A172 (cell line): ENCODE results near the gene DOK7. TPM values are rescaled to one million over a fixed set of nuclear protein-coding genes. Genes with fewer than 3 reads are reported as not detected.
"Not testable (repeated sequence)": the region's sequence is repeated elsewhere in the genome, so short reads cannot be mapped to it uniquely, and the experiment has no call there.

Experiments
- DNase-seq: peaks from one replicate; pipeline ENCODE4 v3.0.0-alpha.2; 2015; ENCODE audit warnings: low spot score
- total RNA-seq: library from RNA; depleted of rRNA; stranded (reverse); fragments of >200 nt; shearing (Covaris generic); gene quantifications from 2 replicates; pipeline ENCODE4 v1.2.3, GENCODE V29; 2014

Gene DOK7
- total RNA-seq, 1 experiment from 2014 or later: 21.4 TPM

DNA sequence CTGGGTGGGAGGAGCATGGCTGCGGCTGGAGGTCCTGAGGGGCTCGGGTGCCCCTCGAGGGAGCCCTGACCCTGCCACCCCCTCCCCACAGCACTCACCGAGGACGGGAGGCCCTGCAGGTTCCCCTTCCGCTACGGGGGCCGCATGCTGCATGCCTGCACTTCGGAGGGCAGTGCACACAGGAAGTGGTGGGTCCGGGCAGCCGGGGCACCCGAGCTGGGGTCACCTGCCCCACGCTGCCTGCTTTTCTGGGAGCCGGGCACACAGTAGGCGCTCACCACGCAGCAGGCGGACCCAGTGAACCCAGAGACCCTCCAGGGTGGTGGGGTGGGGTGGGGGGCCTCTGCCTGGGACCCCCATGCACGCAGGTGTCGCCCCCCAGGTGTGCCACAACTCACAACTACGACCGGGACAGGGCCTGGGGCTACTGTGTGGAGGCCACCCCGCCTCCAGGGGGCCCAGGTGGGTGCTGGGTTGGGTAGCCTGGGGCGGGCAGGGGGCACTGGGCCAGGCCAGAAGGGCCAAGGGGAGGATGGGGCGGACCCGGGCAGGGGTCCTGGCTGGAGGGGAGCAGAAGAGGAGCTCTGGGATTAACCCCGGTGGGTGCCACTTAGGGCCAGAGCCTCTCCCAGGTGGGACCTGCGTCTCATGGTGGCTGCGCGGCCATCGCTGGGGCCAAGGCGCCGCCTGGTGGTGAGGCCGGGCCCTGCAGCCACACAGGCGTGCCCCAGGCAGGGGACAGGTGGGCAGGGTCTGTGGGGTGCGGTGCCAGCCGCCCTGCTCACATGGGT is 20.0 kb upstream of the DOK7 start:
- no peak for DNase-seq

DNA sequence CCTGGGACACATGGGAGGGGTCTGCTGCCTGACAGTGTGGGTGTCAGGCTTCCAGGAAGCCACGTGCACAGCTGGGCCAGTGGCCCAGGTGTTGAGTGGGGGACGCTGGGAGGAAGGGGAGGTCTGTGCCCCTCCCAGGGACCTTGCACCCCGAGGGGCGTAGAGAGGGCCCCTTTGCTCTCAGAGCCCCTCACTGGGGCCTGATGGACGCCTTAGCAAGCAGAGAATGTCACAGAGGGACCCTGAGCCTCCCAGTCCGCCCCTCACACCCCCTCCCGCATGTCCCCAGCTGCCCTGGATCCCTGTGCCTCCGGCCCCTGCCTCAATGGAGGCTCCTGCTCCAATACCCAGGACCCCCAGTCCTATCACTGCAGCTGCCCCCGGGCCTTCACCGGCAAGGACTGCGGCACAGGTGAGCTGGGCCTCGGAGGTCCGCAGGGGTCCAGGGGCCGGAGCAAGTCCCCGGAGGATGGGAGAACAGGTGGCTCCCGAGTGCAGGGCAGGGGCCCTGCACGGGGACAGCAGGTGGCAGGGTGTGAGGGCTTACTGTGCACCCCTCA is 19.3 kb upstream of the DOK7 start:
- DNase-seq: no peak

DNA sequence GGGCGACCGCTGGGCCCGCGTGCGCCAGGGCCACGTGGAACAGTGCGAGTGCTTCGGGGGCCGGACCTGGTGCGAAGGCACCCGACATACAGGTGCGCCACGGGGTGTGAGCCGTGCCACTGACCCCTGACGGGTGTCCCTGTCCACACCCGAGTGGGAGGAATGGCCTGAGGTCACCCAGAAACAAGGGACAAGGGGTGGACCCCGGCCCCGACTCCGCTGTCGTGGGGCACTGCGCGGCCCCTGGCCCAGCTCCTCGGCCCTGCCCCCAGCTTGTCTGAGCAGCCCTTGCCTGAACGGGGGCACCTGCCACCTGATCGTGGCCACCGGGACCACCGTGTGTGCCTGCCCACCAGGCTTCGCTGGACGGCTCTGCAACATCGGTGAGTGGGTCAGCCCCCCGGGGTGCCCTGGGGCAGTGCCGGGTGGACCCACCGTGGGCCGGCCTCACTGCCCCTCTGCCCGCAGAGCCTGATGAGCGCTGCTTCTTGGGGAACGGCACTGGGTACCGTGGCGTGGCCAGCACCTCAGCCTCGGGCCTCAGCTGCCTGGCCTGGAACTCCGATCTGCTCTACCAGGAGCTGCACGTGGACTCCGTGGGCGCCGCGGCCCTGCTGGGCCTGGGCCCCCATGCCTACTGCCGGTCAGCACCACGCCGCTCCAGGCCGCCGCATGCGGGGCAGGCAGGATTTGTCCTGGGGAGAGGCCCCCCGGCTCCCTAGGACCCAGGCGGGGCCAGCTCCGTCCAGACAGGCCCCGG is 18.6 kb upstream of the DOK7 start:
- no peak for DNase-seq

DNA sequence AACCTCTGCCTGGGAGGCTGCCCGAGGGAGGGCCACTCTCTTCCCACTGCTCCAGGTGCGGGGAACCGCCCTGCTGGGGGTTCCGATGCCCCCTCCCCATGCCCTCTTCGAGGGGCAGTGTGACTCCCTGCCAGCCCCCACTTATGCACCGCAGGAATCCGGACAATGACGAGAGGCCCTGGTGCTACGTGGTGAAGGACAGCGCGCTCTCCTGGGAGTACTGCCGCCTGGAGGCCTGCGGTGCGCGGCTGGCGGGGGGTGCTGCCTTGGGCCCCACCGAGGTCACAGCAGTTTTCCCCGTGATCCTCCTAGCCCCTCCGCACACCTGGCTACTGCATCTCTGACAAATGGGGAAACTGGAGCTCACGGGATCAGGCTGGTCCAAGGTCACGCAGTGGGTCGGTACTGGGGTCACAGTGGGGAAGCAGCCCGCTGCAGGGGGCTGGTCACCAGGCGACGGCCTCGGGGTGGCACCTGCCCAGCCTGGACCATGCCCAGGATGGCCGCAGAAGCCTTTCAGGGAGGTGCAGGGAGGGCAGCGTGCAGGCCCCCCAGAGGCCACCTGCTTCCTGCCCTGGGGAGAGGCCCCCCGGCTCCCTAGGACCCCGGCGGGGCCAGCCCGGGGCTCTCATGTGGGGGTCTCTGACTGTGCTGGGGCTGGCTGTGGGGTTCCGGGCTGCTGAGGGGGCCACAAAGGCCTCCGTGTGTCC is 17.8 kb upstream of the DOK7 start:
- no peak for DNase-seq

DNA sequence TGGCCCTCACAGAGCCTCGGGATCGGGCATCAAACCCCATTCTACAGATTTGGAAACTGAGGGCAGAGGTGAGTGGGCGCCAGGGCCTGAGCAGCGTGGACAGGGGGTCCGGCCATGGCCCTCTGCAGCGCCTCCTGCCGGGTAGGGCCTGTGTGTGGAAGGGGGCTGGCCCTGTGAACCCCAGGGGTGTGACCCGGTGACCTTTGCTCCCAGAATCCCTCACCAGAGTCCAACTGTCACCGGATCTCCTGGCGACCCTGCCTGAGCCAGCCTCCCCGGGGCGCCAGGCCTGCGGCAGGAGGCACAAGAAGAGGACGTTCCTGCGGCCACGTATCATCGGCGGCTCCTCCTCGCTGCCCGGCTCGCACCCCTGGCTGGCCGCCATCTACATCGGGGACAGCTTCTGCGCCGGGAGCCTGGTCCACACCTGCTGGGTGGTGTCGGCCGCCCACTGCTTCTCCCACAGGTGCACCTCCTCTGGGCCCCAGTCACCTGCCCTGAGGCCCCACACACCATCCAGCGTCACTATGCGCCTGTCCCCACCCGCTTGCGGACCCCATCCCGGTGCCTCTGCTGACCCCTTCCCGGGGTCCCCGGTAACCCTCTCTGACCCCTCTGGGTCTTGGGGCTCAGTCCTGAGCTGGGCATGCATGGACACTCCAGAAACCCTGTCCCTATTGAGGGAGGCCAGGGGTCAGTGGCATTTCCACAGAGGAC is 17.1 kb upstream of the DOK7 start:
- no peak for DNase-seq

DNA sequence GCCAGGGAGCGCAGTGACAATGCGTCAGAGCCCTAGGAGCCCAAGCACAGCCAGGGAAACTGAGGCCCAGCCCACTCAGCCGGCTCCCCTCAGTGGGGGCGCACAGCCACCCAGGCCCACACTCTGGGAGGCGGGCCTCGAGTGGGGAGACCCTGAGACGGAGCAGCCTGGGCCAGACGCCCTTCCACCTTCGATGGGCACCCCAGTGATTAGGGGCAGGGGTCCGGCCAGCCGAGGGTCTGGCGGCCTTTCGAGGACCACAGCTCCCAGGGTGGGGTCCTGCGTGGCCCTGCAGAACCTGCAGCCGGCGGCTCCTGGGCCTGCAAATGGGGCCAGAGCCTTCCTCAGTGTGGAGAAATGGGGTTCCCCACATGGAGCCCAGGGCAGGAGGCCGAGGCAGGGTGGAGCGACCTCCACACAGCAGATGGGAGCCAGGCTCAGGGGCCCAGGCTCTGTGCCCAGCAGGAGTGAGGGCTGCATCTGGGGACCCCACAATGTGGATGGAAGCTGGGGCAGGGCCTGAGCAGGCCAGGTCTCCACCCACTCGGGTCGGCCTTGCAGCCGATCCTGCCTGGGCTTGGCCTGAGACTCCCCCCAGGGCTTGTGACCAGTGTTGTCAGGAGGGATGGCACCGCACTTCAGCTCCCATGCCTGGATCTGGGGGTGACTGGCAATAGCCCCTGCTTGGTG is 16.3 kb upstream of the DOK7 start:
- no peak for DNase-seq

DNA sequence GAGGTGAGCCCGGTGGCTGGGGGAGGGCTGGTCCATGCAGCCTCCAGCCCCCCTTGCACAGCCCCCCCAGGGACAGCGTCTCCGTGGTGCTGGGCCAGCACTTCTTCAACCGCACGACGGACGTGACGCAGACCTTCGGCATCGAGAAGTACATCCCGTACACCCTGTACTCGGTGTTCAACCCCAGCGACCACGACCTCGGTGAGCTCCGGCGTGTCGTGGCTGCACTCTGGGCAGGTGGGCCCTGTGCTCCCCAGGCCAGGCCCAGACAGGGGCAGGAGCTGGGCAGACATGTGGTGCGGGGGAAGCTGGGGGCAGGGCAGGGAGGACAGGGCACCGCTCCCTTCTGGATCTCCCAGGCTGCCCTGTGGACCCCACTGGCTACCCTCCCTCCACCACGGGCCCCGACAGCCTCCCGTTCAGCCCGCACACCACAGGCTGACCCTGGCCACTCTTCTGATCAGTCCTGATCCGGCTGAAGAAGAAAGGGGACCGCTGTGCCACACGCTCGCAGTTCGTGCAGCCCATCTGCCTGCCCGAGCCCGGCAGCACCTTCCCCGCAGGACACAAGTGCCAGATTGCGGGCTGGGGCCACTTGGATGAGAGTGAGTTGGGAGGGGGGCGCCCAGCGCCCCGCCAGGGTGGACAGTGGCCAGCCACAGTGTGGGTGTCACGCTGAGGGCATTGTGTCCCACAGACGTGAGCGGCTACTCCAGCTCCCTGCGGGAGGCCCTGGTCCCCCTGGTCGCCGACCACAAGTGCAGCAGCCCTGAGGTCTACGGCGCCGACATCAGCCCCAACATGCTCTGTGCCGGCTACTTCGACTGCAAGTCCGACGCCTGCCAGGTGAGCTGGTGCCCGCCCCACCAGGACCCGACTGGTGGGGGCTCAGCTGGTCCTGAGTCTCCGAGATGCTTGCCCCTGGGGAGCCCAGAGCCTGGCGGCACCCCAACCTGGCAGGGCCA is 15.4 kb upstream of the DOK7 start:
- DNase-seq: no peak

DNA sequence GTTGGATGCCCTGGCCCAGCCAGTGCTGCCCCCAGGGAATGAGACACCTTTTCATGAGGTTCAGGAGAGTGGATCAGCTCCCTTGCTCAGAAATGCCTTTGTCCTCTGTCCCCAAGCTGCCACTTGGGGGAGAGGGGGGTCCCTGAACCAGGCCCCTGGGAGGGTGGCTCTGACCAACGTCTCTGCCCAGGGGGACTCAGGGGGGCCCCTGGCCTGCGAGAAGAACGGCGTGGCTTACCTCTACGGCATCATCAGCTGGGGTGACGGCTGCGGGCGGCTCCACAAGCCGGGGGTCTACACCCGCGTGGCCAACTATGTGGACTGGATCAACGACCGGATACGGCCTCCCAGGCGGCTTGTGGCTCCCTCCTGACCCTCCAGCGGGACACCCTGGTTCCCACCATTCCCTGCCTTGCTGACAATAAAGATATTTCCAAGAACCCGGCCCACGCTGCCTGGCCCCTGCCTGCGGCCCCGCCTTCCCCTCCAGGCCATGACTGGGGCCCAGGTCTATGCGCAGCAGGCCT is 14.0 kb upstream of the DOK7 start:
- no peak for DNase-seq

DNA sequence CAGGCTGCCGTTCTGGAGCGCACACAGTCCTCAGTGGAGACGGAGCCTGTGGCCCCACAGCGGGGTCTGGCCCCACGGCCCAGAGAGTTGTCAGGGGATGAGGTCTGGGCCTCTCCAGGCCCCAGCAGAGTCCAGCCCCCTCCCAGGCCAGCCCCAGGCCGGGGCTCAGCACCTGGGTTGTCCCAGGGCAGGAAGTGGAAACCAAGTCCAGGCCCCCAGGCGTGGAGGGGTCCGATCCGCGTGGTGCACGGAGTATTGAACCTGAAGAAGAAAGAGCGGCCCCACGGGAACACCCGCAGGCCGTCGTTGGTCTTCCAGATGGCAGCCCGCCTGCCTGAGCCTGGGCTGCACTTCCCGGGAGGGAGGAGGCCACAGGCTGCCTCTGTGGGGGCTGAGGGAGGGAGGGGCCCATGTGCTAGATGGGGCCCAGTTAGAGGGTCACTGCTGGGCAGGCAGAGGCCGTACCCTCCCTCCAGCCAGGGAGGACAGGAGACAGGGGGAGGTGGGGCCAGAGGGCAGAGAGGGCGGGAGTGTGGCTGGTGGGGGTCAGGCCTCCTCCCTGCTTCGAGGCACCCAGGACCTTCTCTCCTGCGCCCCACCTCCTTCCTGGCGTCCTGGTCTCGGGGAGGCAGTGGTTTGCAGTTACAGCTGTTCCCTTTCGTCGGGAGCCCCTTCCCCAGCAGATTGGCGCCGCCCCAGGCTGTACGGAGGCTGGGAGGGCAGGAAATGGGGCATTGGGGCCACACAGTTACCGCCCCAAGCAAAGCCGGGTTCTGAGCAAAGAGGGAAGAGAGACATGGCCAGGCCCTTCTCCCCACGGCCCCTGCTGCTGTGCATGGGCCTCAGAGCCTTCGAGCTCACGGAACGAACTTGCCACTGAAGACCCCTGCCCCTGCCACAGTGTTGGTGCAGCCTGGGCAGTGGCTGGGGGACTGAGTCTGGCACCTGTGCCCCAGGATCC is 13.3 kb upstream of the DOK7 start:
- no peak for DNase-seq

DNA sequence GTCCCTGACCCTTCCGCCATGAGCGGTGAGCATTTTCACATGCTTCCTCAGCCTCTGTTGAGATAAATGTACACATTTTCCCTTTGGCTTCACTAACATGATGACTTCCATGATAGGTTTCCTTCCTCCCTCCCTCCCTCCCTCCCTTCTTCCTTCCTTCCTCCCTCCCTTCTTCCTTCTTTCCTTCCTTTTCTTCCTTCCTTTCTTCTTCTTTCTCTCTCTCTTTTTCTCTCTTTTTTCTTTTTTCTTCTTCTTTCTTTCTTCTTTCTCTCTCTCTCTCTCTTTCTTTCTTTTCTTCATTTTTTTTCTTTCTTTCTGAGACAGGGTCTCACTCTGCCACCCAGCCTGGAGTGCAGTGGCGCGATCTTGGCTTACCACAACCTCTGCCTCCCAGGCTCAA is 12.5 kb upstream of the DOK7 start:
- DNase-seq: no peak

DNA sequence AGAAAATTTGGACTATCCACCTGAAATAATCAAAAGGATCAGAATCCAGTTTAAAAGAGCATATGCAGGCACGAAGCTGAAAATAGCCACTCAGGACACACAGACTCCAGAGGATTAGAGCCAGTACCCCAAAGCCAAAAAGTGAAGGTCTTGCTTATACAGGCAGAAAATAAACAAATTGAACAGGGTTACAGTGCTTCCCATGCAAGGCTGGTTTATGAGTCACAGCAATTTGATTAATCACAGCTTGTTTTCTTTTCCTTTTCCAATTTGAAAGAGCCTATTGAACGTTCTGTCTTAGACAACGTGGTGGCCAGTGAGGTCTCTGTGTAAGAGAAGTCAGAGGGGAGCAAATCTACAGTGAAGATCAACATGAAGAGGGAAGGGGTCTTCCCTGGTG is 11.2 kb upstream of the DOK7 start:
- no peak for DNase-seq

DNA sequence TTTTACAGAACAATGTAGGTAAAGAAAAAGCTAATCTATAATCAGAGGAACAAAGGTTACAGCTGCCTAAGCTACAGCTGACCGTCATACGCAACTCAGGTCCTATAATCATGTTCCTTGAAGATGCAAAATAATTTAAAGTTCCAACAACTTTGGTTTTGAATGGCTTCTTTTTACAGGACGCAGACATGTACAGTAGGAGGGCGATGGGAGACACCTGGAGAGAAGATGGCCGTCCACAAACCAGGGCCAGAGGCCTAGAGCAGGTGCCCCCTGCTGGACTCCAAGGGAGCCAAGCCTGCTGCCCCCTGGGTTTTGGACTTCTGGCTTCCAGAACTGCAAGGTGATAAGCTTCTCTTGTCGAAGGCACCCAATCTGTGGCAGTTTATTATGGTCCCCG is 10.7 kb upstream of the DOK7 start:
- DNase-seq: no peak

DNA sequence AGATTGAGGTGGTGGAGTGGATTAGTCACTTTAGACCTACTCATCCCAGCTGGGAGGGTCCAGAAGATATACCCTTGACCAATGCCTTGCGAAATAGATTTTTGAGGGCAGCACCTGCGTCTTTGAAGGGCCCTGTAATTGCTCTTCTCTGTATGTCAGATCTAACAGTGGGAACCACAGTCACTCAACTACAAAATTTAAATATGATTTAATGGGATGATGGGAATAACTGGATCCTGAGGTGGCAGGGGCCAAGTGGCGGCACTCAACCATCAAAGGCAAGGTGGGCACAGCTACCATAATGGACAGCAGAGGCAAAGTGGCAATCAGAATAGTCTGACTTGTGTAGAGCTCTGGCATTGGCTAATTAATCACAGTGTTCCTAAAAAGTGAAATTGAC is 7.5 kb upstream of the DOK7 start:
- DNase-seq: not testable (repeated sequence)

DNA sequence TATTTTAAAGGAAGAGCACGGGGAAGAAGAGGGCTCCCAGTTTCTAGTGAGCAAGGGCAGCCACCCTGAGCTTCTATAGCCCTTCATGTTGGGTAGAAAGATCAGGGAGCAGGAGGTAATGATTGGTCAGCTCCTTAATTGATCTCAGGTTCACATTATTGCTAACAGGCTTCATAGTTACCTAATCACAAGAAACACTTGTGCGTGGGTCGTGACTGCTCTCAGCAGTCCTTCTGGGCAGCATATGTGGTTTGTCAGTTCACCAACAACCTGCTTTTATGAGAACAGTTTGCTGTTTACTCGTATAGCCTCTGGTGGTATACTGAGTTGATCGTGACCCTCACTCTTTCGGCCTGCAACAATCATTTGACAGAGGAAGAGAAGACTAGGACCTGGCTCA is 4.7 kb upstream of the DOK7 start:
- DNase-seq: no peak

DNA sequence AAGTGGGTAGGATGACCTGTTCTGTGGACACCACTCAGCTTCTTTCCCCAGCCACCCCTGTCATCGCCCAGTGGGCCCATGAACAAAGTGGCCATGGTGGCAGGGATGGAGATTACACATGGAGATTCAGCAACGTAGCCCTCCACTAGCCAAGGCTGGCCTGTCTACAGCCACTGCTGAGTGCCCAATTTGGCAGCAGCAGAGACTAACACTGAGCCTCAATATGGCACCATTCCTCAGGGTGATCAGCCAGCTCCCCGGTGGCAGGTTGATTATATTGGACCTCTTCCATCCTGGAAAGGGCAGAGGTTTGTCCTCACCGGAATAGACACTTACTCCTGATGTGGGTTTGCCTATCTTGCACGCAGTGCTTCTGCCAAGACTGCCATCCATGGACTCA is 4.0 kb upstream of the DOK7 start:
- DNase-seq: not testable (repeated sequence)

DNA sequence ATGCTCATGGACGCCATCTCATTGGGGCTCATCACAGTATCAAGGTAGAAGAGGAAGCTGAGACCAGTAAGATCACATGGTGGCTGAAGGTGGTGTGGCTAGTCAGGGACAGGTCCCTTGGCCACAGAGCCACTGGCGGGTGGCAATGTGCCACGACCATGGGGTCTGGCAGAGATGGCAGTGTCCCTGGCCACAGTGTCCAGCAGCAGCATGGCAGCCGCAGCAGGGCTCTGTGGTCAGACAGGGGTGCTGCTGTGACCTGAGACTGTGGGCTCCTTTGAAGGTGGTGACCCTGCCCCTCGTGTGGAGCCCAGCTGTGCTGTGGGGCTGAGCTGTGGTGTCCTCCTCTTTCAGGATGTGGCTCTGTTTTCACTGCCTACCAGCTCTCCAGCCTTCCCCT is 2.2 kb upstream of the DOK7 start:
- no peak for DNase-seq

DNA sequence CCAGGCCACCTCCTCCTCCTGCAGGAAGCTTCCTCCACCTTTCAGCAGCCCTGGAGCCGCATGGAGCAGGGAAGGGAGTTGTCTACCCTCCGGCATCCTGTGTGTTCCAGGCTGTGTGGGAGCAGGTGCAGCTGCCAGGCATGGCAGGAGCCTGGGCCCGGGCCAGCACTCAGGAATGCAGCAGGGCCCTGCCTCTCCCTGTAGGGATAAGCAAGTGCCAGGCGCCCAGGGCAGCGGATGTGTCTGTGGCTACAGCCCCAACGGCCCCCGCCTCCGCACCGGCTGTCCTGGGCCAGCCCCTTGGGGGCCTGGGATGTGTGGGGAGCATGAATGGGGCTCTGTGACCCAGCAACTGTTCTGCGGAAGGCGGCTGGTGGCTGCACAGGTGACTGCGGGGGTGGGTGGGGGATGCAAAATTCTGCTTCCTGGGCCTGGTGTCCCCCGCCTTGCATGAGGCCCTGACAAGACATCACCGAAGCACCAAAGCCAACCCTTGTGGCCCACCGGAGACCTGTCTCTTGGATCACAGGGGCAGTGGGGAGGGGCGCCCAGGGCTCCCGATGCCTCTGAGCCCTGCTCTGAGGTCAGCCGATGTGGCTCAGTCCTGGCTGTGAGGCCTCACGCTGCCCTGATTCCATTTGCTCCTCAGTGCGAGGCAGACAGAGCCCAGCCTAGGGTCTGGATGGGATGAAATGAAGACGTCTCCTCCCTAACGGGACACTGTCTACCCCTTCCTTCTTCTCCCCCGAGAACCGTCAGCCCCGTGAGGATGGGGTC is 1.4 kb upstream of the DOK7 start:
- peak; percentile 83 for DNase-seq

DNA sequence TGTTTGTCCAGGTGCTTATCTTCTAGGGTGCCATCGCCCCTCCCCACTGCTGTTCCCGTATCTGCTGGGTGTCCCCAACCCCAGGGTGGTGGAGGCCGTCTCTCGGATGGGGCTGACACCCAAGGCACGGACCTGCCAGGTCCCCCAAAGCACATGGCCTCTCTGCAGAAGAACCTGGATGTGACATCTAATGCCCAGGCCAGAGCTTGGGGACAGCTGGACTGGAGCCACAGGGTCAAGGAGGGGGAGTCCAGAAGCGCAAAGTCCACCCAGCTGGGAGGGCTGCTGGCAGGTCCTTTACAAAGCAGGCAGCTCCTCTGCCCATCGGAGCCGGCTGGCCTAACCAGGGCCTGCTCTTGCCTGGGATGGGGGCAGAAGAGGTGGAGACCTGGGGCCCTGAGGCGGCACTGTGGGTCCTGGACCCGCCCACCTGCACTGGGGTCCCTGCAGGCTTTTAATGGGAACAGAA is 751 bp upstream of the DOK7 start:
- DNase-seq: no peak
